CD14-positive monocyte (primary cell): ENCODE measurements around the gene DLEC1. TPM values are rescaled to one million over a fixed set of nuclear protein-coding genes. Genes with fewer than 3 reads are reported as not detected.

Experiments
- DNase-seq, 3 donors: peaks; one replicate each; pipeline ENCODE4 v3.0.0-alpha.2; 2011 to 2022
- H2AFZ ChIP-seq: 2 replicates; pipeline ENCODE4 v1.6.0; 2012; ENCODE audit warnings: mild to moderate bottlenecking, low read depth, low read length, inconsistent platforms; ENCODE audit not compliant: insufficient read depth, poor library complexity, severe bottlenecking
- H3K27ac ChIP-seq, 2 donors: 1 replicate in 1 of 2; 2 replicates in 1 of 2; pipeline ENCODE4 v1.5.1; 2012 to 2013; ENCODE audit warnings: low read length in 2 of 2, control low read depth in 1 of 2, inconsistent platforms in 1 of 2, low read depth in 1 of 2, mild to moderate bottlenecking in 1 of 2
- H3K27me3 ChIP-seq, 2 donors: one replicate each; pipeline versions ENCODE4 v1.6.0 to v1.6.1; 2011 to 2013; ENCODE audit warnings: low read length in 2 of 2; ENCODE audit not compliant: control insufficient read depth in 2 of 2, insufficient read depth in 2 of 2
- H3K36me3 ChIP-seq, 2 donors: replicated peaks in 1 of 2; 1 replicate in 1 of 2; 2 replicates in 1 of 2; pipeline versions ENCODE4 v1.5.1 to v1.6.1; 2012 to 2013; ENCODE audit warnings: low read length in 2 of 2, control low read depth in 1 of 2, inconsistent platforms in 1 of 2, mild to moderate bottlenecking in 1 of 2; ENCODE audit not compliant: insufficient read depth in 2 of 2, control insufficient read depth in 1 of 2
- H3K4me1 ChIP-seq, 2 donors: 1 replicate in 1 of 2; 2 replicates in 1 of 2; pipeline versions ENCODE4 v1.5.1 to v1.6.1; 2012 to 2013; ENCODE audit warnings: low read length in 2 of 2, control low read depth in 1 of 2, inconsistent platforms in 1 of 2, mild to moderate bottlenecking in 1 of 2, moderate library complexity in 1 of 2; ENCODE audit not compliant: insufficient read depth in 2 of 2, control insufficient read depth in 1 of 2
- H3K4me2 ChIP-seq: replicated peaks from 2 replicates; pipeline ENCODE3; 2012; ENCODE audit warnings: low read length, moderate library complexity, mild to moderate bottlenecking; ENCODE audit not compliant: poor library complexity, severe bottlenecking; ENCODE audit errors: extremely low read depth
- H3K4me3 ChIP-seq, 3 experiments: fragments of 200-600 bp in 1 of 3; sonication (generic) in 1 of 3; replicated peaks in 1 of 3; 1 replicate in 2 of 3; 2 replicates in 1 of 3; pipeline ENCODE4 v1.5.1; 2011 to 2013; ENCODE audit warnings: low read length in 3 of 3, mild to moderate bottlenecking in 3 of 3, control low read depth in 2 of 3, low read depth in 2 of 3, inconsistent platforms in 1 of 3, moderate library complexity in 1 of 3
- H3K79me2 ChIP-seq: 2 replicates; pipeline ENCODE4 v1.6.0; 2012; ENCODE audit warnings: mild to moderate bottlenecking, control low read depth, inconsistent platforms, low read length, moderate library complexity; ENCODE audit not compliant: insufficient read depth
- H3K9ac ChIP-seq: 2 replicates; pipeline ENCODE4 v1.6.0; 2017; ENCODE audit warnings: low read length, mild to moderate bottlenecking; ENCODE audit not compliant: insufficient read depth, poor library complexity, severe bottlenecking
- H3K9me3 ChIP-seq, 2 donors: replicated peaks in 1 of 2; 1 replicate in 1 of 2; 2 replicates in 1 of 2; pipeline versions ENCODE4 v1.5.1 to v1.6.1; 2012 to 2013; ENCODE audit warnings: low read length in 2 of 2, control low read depth in 1 of 2; ENCODE audit not compliant: control insufficient read depth in 1 of 2, insufficient read depth in 1 of 2
- H4K20me1 ChIP-seq: 2 replicates; pipeline ENCODE4 v1.6.0; 2012; ENCODE audit warnings: mild to moderate bottlenecking, low read length, control low read depth, moderate library complexity; ENCODE audit not compliant: insufficient read depth
- H3K27ac Mint-ChIP-seq, 7 donors: one replicate each; pipeline ENCODE4 v1.8.0; 2020; ENCODE audit warnings: mild to moderate bottlenecking in 7 of 7, mixed read lengths in 7 of 7, moderate library complexity in 6 of 7, inconsistent platforms in 2 of 7
- H3K27me3 Mint-ChIP-seq, 3 donors: one replicate each; pipeline ENCODE4 v1.8.0; 2021 to 2022; ENCODE audit warnings: low read depth in 3 of 3, mild to moderate bottlenecking in 3 of 3, mixed read lengths in 3 of 3, moderate library complexity in 3 of 3, inconsistent platforms in 1 of 3
- H3K36me3 Mint-ChIP-seq, 2 donors: one replicate each; pipeline ENCODE4 v1.8.0; 2020; ENCODE audit warnings: mixed read lengths in 2 of 2, inconsistent platforms in 1 of 2, mild to moderate bottlenecking in 1 of 2
- H3K4me1 Mint-ChIP-seq: one replicate; pipeline ENCODE4 v1.8.0; 2020; ENCODE audit warnings: mild to moderate bottlenecking, mixed read lengths
- H3K4me3 Mint-ChIP-seq, 2 donors: one replicate each; pipeline ENCODE4 v1.8.0; 2020; ENCODE audit warnings: mild to moderate bottlenecking in 2 of 2, mixed read lengths in 2 of 2, moderate library complexity in 1 of 2
- H3K9me3 Mint-ChIP-seq, 7 donors: one replicate each; pipeline ENCODE4 v1.8.0; 2020 to 2022; ENCODE audit warnings: mixed read lengths in 7 of 7, mild to moderate bottlenecking in 6 of 7, moderate library complexity in 6 of 7, inconsistent platforms in 2 of 7
- CTCF ChIP-seq: fragments of 200-600 bp; IDR thresholded peaks from one replicate; pipeline ENCODE4 v1.8.0; 2022; ENCODE audit warnings: antibody characterized with exemption, mild to moderate bottlenecking
- WGBS: methylation state at CpG from one replicate; pipeline ENCODE4 v1.1.5; 2013; ENCODE audit warnings: missing lambda C conversion rate; ENCODE audit not compliant: insufficient coverage; 5-methylcytosine and 5-hydroxymethylcytosine counted together
- intact Hi-C, 2 donors: fragments of 100-400 bp; cut with micrococcal nuclease; formaldehyde crosslinking; loops; one replicate each; pipeline versions ENCODE4 v1.15.0 to v1.15.1; 2023
- polyA plus RNA-seq, 3 donors: library from polyadenylated mRNA; depleted of rRNA in 1 of 3; unstranded in 2 of 3; stranded (reverse) in 1 of 3; fragments of 300-500 nt in 2 of 3; fragments of >200 nt in 1 of 3; fragmentation: Illumina TruSeq in 2 of 3; gene quantifications; 1 replicate in 2 of 3; 2 replicates in 1 of 3; pipeline ENCODE4 v1.2.3, GENCODE V29; 2012 to 2021

Gene DLEC1
- polyA plus RNA-seq, 3 donors: 0.11 to 0.81 (median 0.14) TPM

- no peak overlapping the region for H3K9ac ChIP-seq
- Mint-ChIP-seq H3K9me3 (no peaks in the 10 kb centered on the region), H3K27me3 (no peaks in the 10 kb centered on the region), H3K4me3 (no peak overlapping the region), H3K4me1 (no peaks in the 10 kb centered on the region), H3K27ac (no peak overlapping the region), H3K36me3 (peaks cover 87 to 97% of the 10 kb centered on the region in 2 donors)
- no peak for DNase-seq
- no peak overlapping the region for H2AFZ ChIP-seq
- peaks cover 95 to 100% of the 10 kb centered on the region in 2 donors for H3K36me3 ChIP-seq
- H3K4me2 ChIP-seq: no peak overlapping the region
- WGBS: 97% methylated on average over 4 of the region's 7 CpGs
- H3K27ac ChIP-seq: no peak overlapping the region
- intact Hi-C loops: no loop called here
- H4K20me1 ChIP-seq: peaks cover 95% of the 10 kb centered on the region
- no peak overlapping the region for H3K4me3 ChIP-seq
- H3K79me2 ChIP-seq: peaks cover 8% of the 10 kb centered on the region
- no peaks in the 10 kb centered on the region for H3K27me3 ChIP-seq
- no peaks in the 10 kb centered on the region for H3K9me3 ChIP-seq
- H3K4me1 ChIP-seq: no peaks in the 10 kb centered on the region
- no peak for TF ChIP-seq CTCF
These were observed 85.5 kb downstream of the DLEC1 start for GRCh38 chr3:38124324-38125122.

GRCh38 chr3:38125305-38126120 lies 86.5 kb downstream of the DLEC1 start:
- no peaks in the 10 kb centered on the region for H3K4me1 Mint-ChIP-seq
- no peaks in the 10 kb centered on the region for H3K4me1 ChIP-seq
- peaks cover 99% of the 10 kb centered on the region for H4K20me1 ChIP-seq
- peaks cover 87 to 98% of the 10 kb centered on the region in 2 donors for H3K36me3 Mint-ChIP-seq
- no peak overlapping the region for H2AFZ ChIP-seq
- intact Hi-C loops: no loop called here
- H3K4me3 ChIP-seq: no peak overlapping the region
- DNase-seq: no peak
- peak overlapping the region in 3 of 7 donors; percentile 3 to 80 (median 9) for H3K27ac Mint-ChIP-seq
- no peaks in the 10 kb centered on the region for H3K27me3 ChIP-seq
- H3K9me3 Mint-ChIP-seq: no peaks in the 10 kb centered on the region
- H3K9me3 ChIP-seq: no peaks in the 10 kb centered on the region
- H3K79me2 ChIP-seq: peaks cover 16% of the 10 kb centered on the region
- peaks cover 96 to 100% of the 10 kb centered on the region in 2 donors for H3K36me3 ChIP-seq
- TF ChIP-seq CTCF: no peak
- no peak overlapping the region for H3K4me2 ChIP-seq
- H3K27ac ChIP-seq: no peak overlapping the region
- WGBS: 98% methylated on average over 9 of the region's 11 CpGs
- H3K27me3 Mint-ChIP-seq: no peaks in the 10 kb centered on the region
- H3K4me3 Mint-ChIP-seq: no peak overlapping the region
- no peak overlapping the region for H3K9ac ChIP-seq
